Measurements from ENCODE around the gene VSIG10.

GRCh38 chr12:118082161-118082560 is 21.6 kb downstream of the VSIG10 start:
- TF ChIP-seq CTCF (IDR thresholded peaks at IDR 0.05 in 4 of 5, conservative IDR thresholded peaks at IDR 0.05 in 1 of 5) (no peak), POLR2A (IDR thresholded peaks at IDR 0.05) (no peak)

All from gastrocnemius medialis (tissue), 4 donors.